Smooth muscle cell (in vitro differentiated cells): Measurements from ENCODE around the gene FBXW4. TPM values are rescaled to one million over a fixed set of nuclear protein-coding genes. Genes with fewer than 3 reads are reported as not detected.

Experiments
- DNase-seq: peaks from one replicate; lab custom pipeline; 2025; ENCODE audit not compliant: unreplicated experiment; lab: John Stamatoyannopoulos, UW
- H2AFZ ChIP-seq: fragments of 200-600 bp; sonication (generic); 2 replicates; pipeline ENCODE4 v1.6.0; 2016; ENCODE audit warnings: antibody characterized with exemption, low read depth, mild to moderate bottlenecking
- H3F3A ChIP-seq: fragments of 200-600 bp; sonication (generic); 2 replicates; pipeline ENCODE4 v1.6.0; 2017; ENCODE audit warnings: antibody characterized with exemption, low read depth
- H3K27ac ChIP-seq: fragments of 200-600 bp; sonication (generic); 2 replicates; pipeline ENCODE4 v1.5.1; 2016; ENCODE audit warnings: low read depth, mild to moderate bottlenecking
- H3K27me3 ChIP-seq: fragments of 200-600 bp; sonication (generic); 2 replicates; pipeline ENCODE4 v1.6.1; 2016; ENCODE audit warnings: low read depth, mild to moderate bottlenecking
- H3K36me3 ChIP-seq: fragments of 200-600 bp; sonication (generic); 2 replicates; pipeline ENCODE4 v1.5.1; 2016; ENCODE audit warnings: low read depth
- H3K4me1 ChIP-seq: fragments of 200-600 bp; sonication (generic); 2 replicates; pipeline ENCODE4 v1.5.1; 2016; ENCODE audit warnings: low read depth
- H3K4me2 ChIP-seq: fragments of 200-600 bp; sonication (generic); 2 replicates; pipeline ENCODE4 v1.6.0; 2016; ENCODE audit warnings: mild to moderate bottlenecking
- H3K4me3 ChIP-seq: fragments of 200-600 bp; sonication (generic); 2 replicates; pipeline ENCODE4 v1.5.1; 2016; ENCODE audit warnings: mild to moderate bottlenecking
- H3K79me2 ChIP-seq: fragments of 200-600 bp; sonication (generic); 2 replicates; pipeline ENCODE4 v1.6.0; 2016; ENCODE audit warnings: low read depth, mild to moderate bottlenecking
- H3K9ac ChIP-seq: fragments of 200-600 bp; sonication (generic); 2 replicates; pipeline ENCODE4 v1.6.0; 2016; ENCODE audit warnings: low read depth
- H3K9me3 ChIP-seq: fragments of 200-600 bp; sonication (generic); replicated peaks from 2 replicates; pipeline ENCODE4 v1.5.1; 2016; ENCODE audit warnings: low read depth
- H4K20me1 ChIP-seq: fragments of 200-600 bp; sonication (generic); 2 replicates; pipeline ENCODE4 v1.6.0; 2016; ENCODE audit warnings: low read depth
- CTCF ChIP-seq: fragments of 200-600 bp; sonication (generic); IDR thresholded peaks from 2 replicates; pipeline ENCODE4 v1.5.1; 2017; ENCODE audit warnings: borderline replicate concordance, mild to moderate bottlenecking, antibody characterized with exemption; ENCODE audit not compliant: insufficient read depth, poor library complexity, severe bottlenecking
- WGBS: methylation state at CpG from one replicate; pipeline ENCODE4 v1.1.7; 2016; ENCODE audit warnings: low lambda C conversion rate; 5-methylcytosine and 5-hydroxymethylcytosine counted together
- polyA plus RNA-seq: library from polyadenylated mRNA; unstranded; fragments of >200 nt; fragmentation: Nextera tagmentation; extraction: Ambion mirVana; gene quantifications from 2 replicates; pipeline ENCODE4 v1.2.1, GENCODE V29; 2016
- total RNA-seq: library from RNA; depleted of rRNA; stranded (reverse); fragments of >200 nt; gene quantifications from 2 replicates; pipeline ENCODE4 v1.2.3, GENCODE V29; 2014

The FBXW4 gene
- total and polyA plus RNA-seq, 2 experiments from 2014 or later = 7.2 to 12.1 TPM

GRCh38 chr10:101716891-101717659 is 22.1 kb upstream of the FBXW4 start:
- H2AFZ ChIP-seq = no peak overlapping the region
- WGBS = 87% methylated on average over 10 of the region's 10 CpGs
- no peak overlapping the region for H3K4me2 ChIP-seq
- H3K79me2 ChIP-seq = no peaks in the 10 kb centered on the region
- H3K4me3 ChIP-seq = no peak overlapping the region
- H3K4me1 ChIP-seq = no peaks in the 10 kb centered on the region
- DNase-seq = no peak
- no peak for TF ChIP-seq CTCF
- no peaks in the 10 kb centered on the region for H3K27me3 ChIP-seq
- H3K9ac ChIP-seq = no peak overlapping the region
- H3F3A ChIP-seq = no peaks in the 10 kb centered on the region
- no peak overlapping the region for H3K27ac ChIP-seq
- H3K36me3 ChIP-seq = no peaks in the 10 kb centered on the region
- no peaks in the 10 kb centered on the region for H3K9me3 ChIP-seq
- H4K20me1 ChIP-seq = no peaks in the 10 kb centered on the region

DNA sequence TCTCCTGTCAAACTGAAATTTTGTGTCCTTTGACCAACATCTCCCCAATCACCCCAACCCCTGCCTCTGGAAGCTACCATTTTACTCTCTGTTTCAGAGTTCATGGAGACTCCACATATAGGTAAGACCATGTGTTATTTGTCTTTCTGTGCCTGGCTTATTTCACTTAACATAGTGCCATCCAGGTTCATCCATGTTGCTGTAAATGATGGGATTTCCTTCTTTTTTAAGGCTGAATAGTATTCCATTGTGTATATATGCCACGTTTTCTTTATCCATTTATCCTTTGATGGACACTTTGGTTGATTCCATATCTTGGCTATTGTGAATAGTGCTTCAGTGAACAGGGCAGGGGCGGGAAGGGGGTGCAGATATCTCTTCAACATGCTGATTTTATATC is 18.0 kb upstream of the FBXW4 start:
- Histone ChIP-seq H3K9me3 (no peaks in the 10 kb centered on the region), H3K4me3 (no peak overlapping the region), H2AFZ (no peak overlapping the region), H3K27ac (no peak overlapping the region), H3K9ac (no peak overlapping the region), H4K20me1 (no peaks in the 10 kb centered on the region), H3F3A (no peaks in the 10 kb centered on the region), H3K27me3 (no peaks in the 10 kb centered on the region), H3K79me2 (no peaks in the 10 kb centered on the region), H3K36me3 (no peaks in the 10 kb centered on the region), H3K4me2 (no peak overlapping the region), H3K4me1 (peaks cover 15% of the 10 kb centered on the region)
- TF ChIP-seq CTCF = no peak
- DNase-seq = no peak
- WGBS = 71% methylated on average over 2 of the region's 2 CpGs

GRCh38 chr10:101710793-101711192 is 15.8 kb upstream of the FBXW4 start:
- no peak overlapping the region for H2AFZ ChIP-seq
- no peaks in the 10 kb centered on the region for H3K36me3 ChIP-seq
- H3K9me3 ChIP-seq = no peaks in the 10 kb centered on the region
- H3K79me2 ChIP-seq = no peaks in the 10 kb centered on the region
- no peaks in the 10 kb centered on the region for H3F3A ChIP-seq
- TF ChIP-seq CTCF = no peak
- no peak overlapping the region for H3K27ac ChIP-seq
- 71% methylated on average over 2 of the region's 2 CpGs for WGBS
- H4K20me1 ChIP-seq = no peaks in the 10 kb centered on the region
- peaks cover 18% of the 10 kb centered on the region for H3K4me1 ChIP-seq
- no peak overlapping the region for H3K4me3 ChIP-seq
- no peak overlapping the region for H3K9ac ChIP-seq
- DNase-seq = no peak
- H3K4me2 ChIP-seq = no peak overlapping the region
- peaks cover 8% of the 10 kb centered on the region for H3K27me3 ChIP-seq
